NT2/D1 (cell line): ENCODE results near the gene CHST8.

ENCODE experiments used
- SUZ12 ChIP-seq: IDR thresholded peaks from 2 replicates; pipeline ENCODE4 v1.6.1; 2011; ENCODE audit not compliant: insufficient read length, insufficient read depth; ENCODE audit errors: extremely low read depth
- YY1 ChIP-seq: IDR thresholded peaks from 2 replicates; pipeline ENCODE4 v1.6.1; 2011; ENCODE audit not compliant: insufficient read length, insufficient read depth
- ZNF274 ChIP-seq: IDR thresholded peaks from 2 replicates; pipeline ENCODE4 v1.6.1; 2011; ENCODE audit warnings: mild to moderate bottlenecking, low read depth, low read length

DNA sequence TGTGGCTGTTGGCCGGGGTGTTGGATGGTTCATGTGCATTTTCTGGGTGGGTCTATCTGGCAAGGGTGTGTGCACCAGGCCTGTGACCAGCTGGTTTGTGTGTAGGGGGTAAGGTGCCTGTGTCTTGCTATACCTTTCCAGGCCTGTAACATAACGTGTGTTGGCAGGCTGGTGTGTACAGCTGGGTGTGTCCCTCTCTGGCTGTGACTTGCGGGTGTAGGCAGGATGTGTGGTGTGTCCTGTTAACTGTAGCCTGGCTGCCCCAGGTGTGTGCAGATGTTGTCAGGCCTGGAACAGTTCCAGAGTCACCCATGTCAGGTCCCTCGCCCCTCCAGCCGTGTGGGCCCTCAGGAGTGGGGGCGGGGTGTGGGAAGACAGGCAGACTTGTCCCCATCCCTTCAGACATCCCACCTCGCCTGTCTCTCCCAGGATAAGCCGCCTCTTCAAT, 184.7 kb downstream of the CHST8 start:
- TF ChIP-seq SUZ12: no peak
- no peak for TF ChIP-seq ZNF274
- no peak for TF ChIP-seq YY1
